KMS-11 (cell line): Measurements from ENCODE around the gene DFFB.

Experiments
- H2AFZ ChIP-seq: fragments of 200-600 bp; sonication (generic); 2 replicates; pipeline ENCODE4 v1.6.1; 2016; ENCODE audit warnings: antibody characterized with exemption, mixed run types, low read depth
- H3K27ac ChIP-seq: fragments of 200-600 bp; sonication (generic); 2 replicates; pipeline ENCODE4 v1.6.1; 2016; ENCODE audit warnings: mild to moderate bottlenecking, mixed run types
- H3K27me3 ChIP-seq: fragments of 200-600 bp; sonication (generic); 2 replicates; pipeline ENCODE4 v1.6.1; 2017; ENCODE audit warnings: mild to moderate bottlenecking, low read depth, mixed run types, moderate library complexity; ENCODE audit not compliant: insufficient read depth
- H3K36me3 ChIP-seq: fragments of 200-600 bp; sonication (generic); 2 replicates; pipeline ENCODE4 v1.6.1; 2017; ENCODE audit warnings: mild to moderate bottlenecking, mixed run types; ENCODE audit not compliant: insufficient read depth
- H3K4me1 ChIP-seq: fragments of 200-600 bp; sonication (generic); 2 replicates; pipeline ENCODE4 v1.6.1; 2016; ENCODE audit warnings: mild to moderate bottlenecking, low read depth, mixed run types; ENCODE audit not compliant: poor library complexity, severe bottlenecking
- H3K4me2 ChIP-seq: fragments of 200-600 bp; sonication (generic); 2 replicates; pipeline ENCODE4 v1.7.0; 2016; ENCODE audit warnings: mild to moderate bottlenecking, mixed run types
- H3K4me3 ChIP-seq: fragments of 200-600 bp; sonication (generic); IDR thresholded peaks from 2 replicates; pipeline ENCODE4 v1.6.1; 2017; ENCODE audit warnings: low read depth, low read length, mixed read lengths; ENCODE audit not compliant: insufficient read depth
- H3K79me2 ChIP-seq: fragments of 200-600 bp; sonication (generic); 2 replicates; pipeline ENCODE4 v1.6.1; 2016; ENCODE audit warnings: low read depth, mixed run types; ENCODE audit not compliant: insufficient read depth
- H3K9ac ChIP-seq: fragments of 200-600 bp; sonication (generic); 2 replicates; pipeline ENCODE4 v1.6.1; 2016; ENCODE audit warnings: mild to moderate bottlenecking, mixed run types
- H4K20me1 ChIP-seq: fragments of 200-600 bp; sonication (generic); 2 replicates; pipeline ENCODE4 v1.6.1; 2016; ENCODE audit warnings: mild to moderate bottlenecking, mixed run types; ENCODE audit not compliant: insufficient read depth
- TF ChIP-seq, protein P1 (sequence below): fragments of 200-600 bp; sonication (generic); conservative IDR thresholded peaks from 2 replicates; pipeline ENCODE4 v1.6.1; 2017; ENCODE audit warnings: low read depth, mild to moderate bottlenecking, antibody characterized with exemption, low read length, moderate library complexity, mixed read lengths

Gene DFFB

GRCh38 chr1:3918966-3919611, 61.8 kb downstream of the DFFB start:
- H3K9ac ChIP-seq, result no peak overlapping the region
- no peaks in the 10 kb centered on the region for H3K79me2 ChIP-seq
- no peaks in the 10 kb centered on the region for H3K4me1 ChIP-seq
- H2AFZ ChIP-seq, result no peak overlapping the region
- no peak overlapping the region for H3K4me3 ChIP-seq
- no peak overlapping the region for H3K27ac ChIP-seq
- H3K27me3 ChIP-seq, result peaks cover 47% of the 10 kb centered on the region
- H4K20me1 ChIP-seq, result no peaks in the 10 kb centered on the region
- no peak overlapping the region for H3K4me2 ChIP-seq
- no peaks in the 10 kb centered on the region for H3K36me3 ChIP-seq
- TF ChIP-seq, protein P1, sequence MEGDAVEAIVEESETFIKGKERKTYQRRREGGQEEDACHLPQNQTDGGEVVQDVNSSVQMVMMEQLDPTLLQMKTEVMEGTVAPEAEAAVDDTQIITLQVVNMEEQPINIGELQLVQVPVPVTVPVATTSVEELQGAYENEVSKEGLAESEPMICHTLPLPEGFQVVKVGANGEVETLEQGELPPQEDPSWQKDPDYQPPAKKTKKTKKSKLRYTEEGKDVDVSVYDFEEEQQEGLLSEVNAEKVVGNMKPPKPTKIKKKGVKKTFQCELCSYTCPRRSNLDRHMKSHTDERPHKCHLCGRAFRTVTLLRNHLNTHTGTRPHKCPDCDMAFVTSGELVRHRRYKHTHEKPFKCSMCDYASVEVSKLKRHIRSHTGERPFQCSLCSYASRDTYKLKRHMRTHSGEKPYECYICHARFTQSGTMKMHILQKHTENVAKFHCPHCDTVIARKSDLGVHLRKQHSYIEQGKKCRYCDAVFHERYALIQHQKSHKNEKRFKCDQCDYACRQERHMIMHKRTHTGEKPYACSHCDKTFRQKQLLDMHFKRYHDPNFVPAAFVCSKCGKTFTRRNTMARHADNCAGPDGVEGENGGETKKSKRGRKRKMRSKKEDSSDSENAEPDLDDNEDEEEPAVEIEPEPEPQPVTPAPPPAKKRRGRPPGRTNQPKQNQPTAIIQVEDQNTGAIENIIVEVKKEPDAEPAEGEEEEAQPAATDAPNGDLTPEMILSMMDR, result no peak

GRCh38 chr1:3919706-3920105, 62.4 kb downstream of the DFFB start:
- H3K4me1 ChIP-seq, result no peaks in the 10 kb centered on the region
- no peaks in the 10 kb centered on the region for H4K20me1 ChIP-seq
- H3K79me2 ChIP-seq, result no peaks in the 10 kb centered on the region

GRCh38 chr1:3921765-3922164, 64.5 kb downstream of the DFFB start:
- H4K20me1 ChIP-seq, result no peaks in the 10 kb centered on the region

More at GRCh38 chr1:3919706-3920105, 62.4 kb downstream of the DFFB start:
- TF ChIP-seq, protein P1, result no peak
- no peak overlapping the region for H3K27ac ChIP-seq
- H2AFZ ChIP-seq, result no peak overlapping the region
- no peaks in the 10 kb centered on the region for H3K36me3 ChIP-seq
- no peak overlapping the region for H3K4me3 ChIP-seq
- no peak overlapping the region for H3K9ac ChIP-seq
- H3K27me3 ChIP-seq, result peaks cover 52% of the 10 kb centered on the region
- H3K4me2 ChIP-seq, result no peak overlapping the region

DNA sequence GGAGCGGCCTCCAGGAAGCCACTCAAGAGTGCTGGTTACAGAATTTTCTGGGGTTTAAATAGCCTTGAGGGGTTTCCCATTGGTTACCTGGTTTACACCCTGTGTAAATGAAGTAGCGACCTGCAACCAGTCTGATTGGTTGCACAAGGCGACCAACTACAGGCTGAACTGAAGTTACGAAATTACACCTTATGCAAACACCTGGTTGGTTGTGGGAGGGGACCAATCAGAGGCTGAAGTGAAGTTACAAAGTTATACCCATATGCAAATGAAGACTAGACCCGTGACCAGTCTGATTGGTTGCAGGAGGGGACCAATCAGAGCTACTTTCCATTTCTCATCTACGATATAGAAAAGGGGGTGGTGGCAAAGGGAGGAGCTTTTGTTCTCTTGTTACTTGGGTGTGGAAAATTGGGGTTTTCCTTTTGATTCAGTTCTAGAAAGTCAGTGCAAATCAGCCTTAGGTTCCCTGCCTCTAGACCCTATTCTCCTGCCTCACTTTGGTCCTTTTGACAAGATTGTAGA, 65.0 kb downstream of the DFFB start:
- Histone ChIP-seq H3K27ac (no peak overlapping the region), H3K79me2 (no peaks in the 10 kb centered on the region), H3K4me3 (peak overlapping the region; percentile 36), H3K4me2 (no peak overlapping the region; the same call in 1 of the 2 replicates), H3K4me1 (no peaks in the 10 kb centered on the region), H4K20me1 (no peaks in the 10 kb centered on the region), H3K9ac (no peak overlapping the region), H3K36me3 (no peaks in the 10 kb centered on the region), H2AFZ (peak overlapping the region; percentile 10; the same call in 1 of the 2 replicates), H3K27me3 (peaks cover 61% of the 10 kb centered on the region)
- TF ChIP-seq, protein P1, result no peak

More at GRCh38 chr1:3921765-3922164, 64.5 kb downstream of the DFFB start:
- H3K36me3 ChIP-seq, result no peaks in the 10 kb centered on the region
- H3K4me1 ChIP-seq, result no peaks in the 10 kb centered on the region
- H3K27me3 ChIP-seq, result peaks cover 61% of the 10 kb centered on the region
- TF ChIP-seq, protein P1, result no peak
- peak overlapping the region; percentile 10; the same call in 1 of the 2 replicates for H2AFZ ChIP-seq
- H3K4me3 ChIP-seq, result peak overlapping the region; percentile 36
- no peak overlapping the region for H3K27ac ChIP-seq
- H3K79me2 ChIP-seq, result no peaks in the 10 kb centered on the region
- H3K4me2 ChIP-seq, result no peak overlapping the region
- no peak overlapping the region for H3K9ac ChIP-seq
